Smooth muscle cell (in vitro differentiated cells): ENCODE results near the gene RASSF8. TPM values are rescaled to one million over a fixed set of nuclear protein-coding genes. Genes with fewer than 3 reads are reported as not detected.

Experiments used
- DNase-seq: peaks from one replicate; lab custom pipeline; 2025; ENCODE audit not compliant: unreplicated experiment; lab: John Stamatoyannopoulos, UW
- H2AFZ ChIP-seq: fragments of 200-600 bp; sonication (generic); 2 replicates; pipeline ENCODE4 v1.6.0; 2016; ENCODE audit warnings: antibody characterized with exemption, low read depth, mild to moderate bottlenecking
- H3F3A ChIP-seq: fragments of 200-600 bp; sonication (generic); 2 replicates; pipeline ENCODE4 v1.6.0; 2017; ENCODE audit warnings: antibody characterized with exemption, low read depth
- H3K27ac ChIP-seq: fragments of 200-600 bp; sonication (generic); 2 replicates; pipeline ENCODE4 v1.5.1; 2016; ENCODE audit warnings: low read depth, mild to moderate bottlenecking
- H3K27me3 ChIP-seq: fragments of 200-600 bp; sonication (generic); 2 replicates; pipeline ENCODE4 v1.6.1; 2016; ENCODE audit warnings: low read depth, mild to moderate bottlenecking
- H3K36me3 ChIP-seq: fragments of 200-600 bp; sonication (generic); 2 replicates; pipeline ENCODE4 v1.5.1; 2016; ENCODE audit warnings: low read depth
- H3K4me1 ChIP-seq: fragments of 200-600 bp; sonication (generic); 2 replicates; pipeline ENCODE4 v1.5.1; 2016; ENCODE audit warnings: low read depth
- H3K4me2 ChIP-seq: fragments of 200-600 bp; sonication (generic); 2 replicates; pipeline ENCODE4 v1.6.0; 2016; ENCODE audit warnings: mild to moderate bottlenecking
- H3K4me3 ChIP-seq: fragments of 200-600 bp; sonication (generic); 2 replicates; pipeline ENCODE4 v1.5.1; 2016; ENCODE audit warnings: mild to moderate bottlenecking
- H3K79me2 ChIP-seq: fragments of 200-600 bp; sonication (generic); 2 replicates; pipeline ENCODE4 v1.6.0; 2016; ENCODE audit warnings: low read depth, mild to moderate bottlenecking
- H3K9ac ChIP-seq: fragments of 200-600 bp; sonication (generic); 2 replicates; pipeline ENCODE4 v1.6.0; 2016; ENCODE audit warnings: low read depth
- H3K9me3 ChIP-seq: fragments of 200-600 bp; sonication (generic); replicated peaks from 2 replicates; pipeline ENCODE4 v1.5.1; 2016; ENCODE audit warnings: low read depth
- H4K20me1 ChIP-seq: fragments of 200-600 bp; sonication (generic); 2 replicates; pipeline ENCODE4 v1.6.0; 2016; ENCODE audit warnings: low read depth
- CTCF ChIP-seq: fragments of 200-600 bp; sonication (generic); IDR thresholded peaks from 2 replicates; pipeline ENCODE4 v1.5.1; 2017; ENCODE audit warnings: borderline replicate concordance, mild to moderate bottlenecking, antibody characterized with exemption; ENCODE audit not compliant: insufficient read depth, poor library complexity, severe bottlenecking
- WGBS: methylation state at CpG from one replicate; pipeline ENCODE4 v1.1.7; 2016; ENCODE audit warnings: low lambda C conversion rate; 5-methylcytosine and 5-hydroxymethylcytosine counted together
- polyA plus RNA-seq: library from polyadenylated mRNA; unstranded; fragments of >200 nt; fragmentation: Nextera tagmentation; extraction: Ambion mirVana; gene quantifications from 2 replicates; pipeline ENCODE4 v1.2.1, GENCODE V29; 2016
- total RNA-seq: library from RNA; depleted of rRNA; stranded (reverse); fragments of >200 nt; gene quantifications from 2 replicates; pipeline ENCODE4 v1.2.3, GENCODE V29; 2014

Gene RASSF8
- total and polyA plus RNA-seq, 2 experiments from 2014 or later: 9.8 to 29.8 TPM

GRCh38 chr12:25935355-25936144 lies 22.9 kb upstream of the RASSF8 start:
- WGBS: 91% methylated on average over 9 of the region's 9 CpGs
- H3K27me3 ChIP-seq: no peaks in the 10 kb centered on the region
- no peaks in the 10 kb centered on the region for H4K20me1 ChIP-seq
- no peak overlapping the region for H3K27ac ChIP-seq
- no peak for TF ChIP-seq CTCF
- no peak overlapping the region for H3K9ac ChIP-seq
- H2AFZ ChIP-seq: no peak overlapping the region
- no peak for DNase-seq
- H3K4me3 ChIP-seq: no peak overlapping the region
- H3K79me2 ChIP-seq: no peaks in the 10 kb centered on the region
- no peak overlapping the region for H3K4me2 ChIP-seq
- no peaks in the 10 kb centered on the region for H3K36me3 ChIP-seq
- H3K9me3 ChIP-seq: no peaks in the 10 kb centered on the region
- H3K4me1 ChIP-seq: no peaks in the 10 kb centered on the region
- peaks cover 4% of the 10 kb centered on the region for H3F3A ChIP-seq

GRCh38 chr12:25937096-25937495 lies 21.4 kb upstream of the RASSF8 start:
- Histone ChIP-seq H4K20me1 (no peaks in the 10 kb centered on the region), H3K9ac (no peak overlapping the region), H3F3A (peaks cover 4% of the 10 kb centered on the region), H3K36me3 (no peaks in the 10 kb centered on the region), H3K4me1 (no peaks in the 10 kb centered on the region), H3K4me2 (no peak overlapping the region), H3K27me3 (no peaks in the 10 kb centered on the region), H2AFZ (no peak overlapping the region), H3K9me3 (no peaks in the 10 kb centered on the region), H3K27ac (no peak overlapping the region), H3K79me2 (no peaks in the 10 kb centered on the region), H3K4me3 (no peak overlapping the region)
- no peak for TF ChIP-seq CTCF
- DNase-seq: no peak

GRCh38 chr12:25938581-25938980 lies 19.9 kb upstream of the RASSF8 start:
- 24% methylated on average over 1 of the region's 1 CpG for WGBS
- no peak for TF ChIP-seq CTCF

GRCh38 chr12:25939606-25940005 lies 18.9 kb upstream of the RASSF8 start:
- H3K36me3 ChIP-seq: no peaks in the 10 kb centered on the region
- H3K4me3 ChIP-seq: no peak overlapping the region
- no peak overlapping the region for H3K4me2 ChIP-seq
- TF ChIP-seq CTCF: no peak
- H3K4me1 ChIP-seq: no peaks in the 10 kb centered on the region
- no peak overlapping the region for H3K27ac ChIP-seq
- H3K9ac ChIP-seq: no peak overlapping the region
- H4K20me1 ChIP-seq: no peaks in the 10 kb centered on the region
- H3F3A ChIP-seq: peaks cover 4% of the 10 kb centered on the region
- H3K9me3 ChIP-seq: no peaks in the 10 kb centered on the region
- H3K27me3 ChIP-seq: no peaks in the 10 kb centered on the region
- H3K79me2 ChIP-seq: no peaks in the 10 kb centered on the region
- 98% methylated on average over 2 of the region's 2 CpGs for WGBS
- no peak overlapping the region for H2AFZ ChIP-seq
- DNase-seq: no peak

More at GRCh38 chr12:25938581-25938980, 19.9 kb upstream of the RASSF8 start:
- Histone ChIP-seq H3K9me3 (no peaks in the 10 kb centered on the region), H3K4me1 (no peaks in the 10 kb centered on the region), H3K9ac (no peak overlapping the region), H3K79me2 (no peaks in the 10 kb centered on the region), H3K27me3 (no peaks in the 10 kb centered on the region), H3F3A (peaks cover 4% of the 10 kb centered on the region), H3K4me2 (no peak overlapping the region), H3K36me3 (no peaks in the 10 kb centered on the region), H2AFZ (no peak overlapping the region), H4K20me1 (no peaks in the 10 kb centered on the region), H3K4me3 (no peak overlapping the region), H3K27ac (no peak overlapping the region)
- DNase-seq: no peak
